ENCODE measurements around the gene OXSM.

OXSM gene

DNA sequence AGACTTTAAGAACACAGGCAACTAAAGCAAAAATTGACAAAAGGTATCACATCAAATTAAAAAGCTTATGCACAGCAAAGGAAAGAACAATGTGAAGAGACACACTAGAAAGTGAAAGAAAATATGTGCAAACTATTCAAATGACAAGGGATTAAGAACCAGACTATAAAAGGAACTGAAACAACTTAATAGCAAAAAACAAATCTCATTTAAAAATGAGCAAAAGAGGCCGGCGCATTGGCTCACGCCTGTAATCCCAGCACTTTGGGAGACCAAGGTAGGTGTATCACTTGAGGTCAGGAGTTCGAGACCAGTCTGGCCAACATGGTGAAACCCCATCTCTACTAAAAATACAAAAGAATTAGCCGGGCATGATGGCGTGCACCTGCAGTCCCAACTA lies 21.0 kb upstream of the OXSM start:
- no peak overlapping the region for H3K27ac ChIP-seq
- no peak for TF ChIP-seq ZFX (IDR thresholded peaks at IDR 0.05; ENCODE audit: borderline replicate concordance)
- TF ChIP-seq, protein P1, sequence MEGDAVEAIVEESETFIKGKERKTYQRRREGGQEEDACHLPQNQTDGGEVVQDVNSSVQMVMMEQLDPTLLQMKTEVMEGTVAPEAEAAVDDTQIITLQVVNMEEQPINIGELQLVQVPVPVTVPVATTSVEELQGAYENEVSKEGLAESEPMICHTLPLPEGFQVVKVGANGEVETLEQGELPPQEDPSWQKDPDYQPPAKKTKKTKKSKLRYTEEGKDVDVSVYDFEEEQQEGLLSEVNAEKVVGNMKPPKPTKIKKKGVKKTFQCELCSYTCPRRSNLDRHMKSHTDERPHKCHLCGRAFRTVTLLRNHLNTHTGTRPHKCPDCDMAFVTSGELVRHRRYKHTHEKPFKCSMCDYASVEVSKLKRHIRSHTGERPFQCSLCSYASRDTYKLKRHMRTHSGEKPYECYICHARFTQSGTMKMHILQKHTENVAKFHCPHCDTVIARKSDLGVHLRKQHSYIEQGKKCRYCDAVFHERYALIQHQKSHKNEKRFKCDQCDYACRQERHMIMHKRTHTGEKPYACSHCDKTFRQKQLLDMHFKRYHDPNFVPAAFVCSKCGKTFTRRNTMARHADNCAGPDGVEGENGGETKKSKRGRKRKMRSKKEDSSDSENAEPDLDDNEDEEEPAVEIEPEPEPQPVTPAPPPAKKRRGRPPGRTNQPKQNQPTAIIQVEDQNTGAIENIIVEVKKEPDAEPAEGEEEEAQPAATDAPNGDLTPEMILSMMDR (IDR thresholded peaks at IDR 0.05) = no peak

DNA sequence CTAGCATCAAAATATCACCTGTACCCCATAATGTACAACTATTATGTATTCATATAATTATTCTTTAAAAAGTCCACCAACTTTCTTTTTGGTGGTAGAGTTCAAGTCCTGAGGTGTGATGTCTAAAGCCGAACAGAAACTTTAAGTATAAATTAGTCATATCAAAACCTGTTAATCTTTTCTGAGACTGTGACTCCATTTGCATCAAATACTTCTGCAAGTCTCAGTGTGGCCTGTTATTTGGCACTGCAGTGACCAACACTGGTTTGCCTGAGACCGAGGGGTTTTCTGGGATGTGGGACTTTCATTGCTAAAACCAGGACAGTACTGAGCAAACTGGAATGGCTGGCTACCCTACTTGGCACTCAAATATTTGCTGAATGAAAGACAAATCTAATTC lies 14.0 kb upstream of the OXSM start:
- TF ChIP-seq, protein P1 (IDR thresholded peaks at IDR 0.05) = no peak
- TF ChIP-seq ZFX (IDR thresholded peaks at IDR 0.05; ENCODE audit: borderline replicate concordance) = no peak
- H3K27ac ChIP-seq = no peak overlapping the region

DNA sequence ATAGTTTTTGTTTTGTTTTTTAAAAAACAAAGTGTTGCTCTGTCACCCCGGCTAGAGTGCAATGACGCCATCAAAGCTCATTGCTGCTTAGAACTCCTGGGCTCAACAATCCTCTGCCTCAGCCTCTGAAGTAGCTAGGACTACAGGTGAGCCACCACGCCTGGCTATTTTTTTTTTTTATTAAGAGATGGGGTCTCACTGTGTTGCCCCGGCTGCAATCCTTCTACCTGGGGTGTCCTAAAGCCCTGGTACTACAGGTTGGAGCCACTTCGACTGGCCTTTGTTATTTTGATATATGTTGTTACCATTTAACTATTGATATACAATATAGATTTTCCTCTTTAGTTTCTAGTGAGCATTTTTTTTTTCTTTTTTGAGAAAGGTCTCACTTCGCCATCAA lies 9.3 kb upstream of the OXSM start:
- no peak for TF ChIP-seq ZFX (IDR thresholded peaks at IDR 0.05; ENCODE audit: borderline replicate concordance)
- TF ChIP-seq, protein P1 (IDR thresholded peaks at IDR 0.05) = no peak
- H3K27ac ChIP-seq = no peak overlapping the region

DNA sequence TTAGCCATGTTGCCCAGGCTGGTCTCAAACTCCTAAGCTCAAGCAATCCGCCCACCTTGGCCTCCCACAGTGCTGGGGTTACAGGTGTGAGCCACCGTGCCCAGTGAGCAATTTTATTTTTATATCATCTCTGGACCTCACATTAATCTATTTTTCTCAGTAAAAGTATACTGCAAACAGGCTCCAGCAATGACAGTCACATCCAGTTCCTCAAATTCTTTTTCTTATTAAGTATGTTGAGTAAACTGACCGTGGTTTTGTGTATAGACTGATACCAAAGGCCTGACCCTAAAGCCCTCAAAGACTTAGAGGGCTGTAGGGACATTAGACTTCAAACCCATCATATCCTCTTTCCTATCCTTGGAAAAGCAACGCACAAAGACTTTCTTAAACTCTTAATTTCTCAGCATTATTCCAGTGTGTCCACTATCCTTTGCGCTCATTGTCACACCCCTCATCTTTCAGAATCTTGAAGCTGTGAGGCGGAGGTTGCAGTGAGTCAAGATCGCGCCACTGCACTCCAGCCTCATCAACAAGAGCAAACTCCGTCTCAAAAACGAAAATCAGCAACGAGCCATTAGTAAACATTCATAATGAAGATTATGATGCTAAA lies 8.6 kb upstream of the OXSM start:
- no peak overlapping the region for H3K27ac ChIP-seq
- TF ChIP-seq, protein P1 (IDR thresholded peaks at IDR 0.05) = no peak
- TF ChIP-seq ZFX (IDR thresholded peaks at IDR 0.05; ENCODE audit: borderline replicate concordance) = no peak

DNA sequence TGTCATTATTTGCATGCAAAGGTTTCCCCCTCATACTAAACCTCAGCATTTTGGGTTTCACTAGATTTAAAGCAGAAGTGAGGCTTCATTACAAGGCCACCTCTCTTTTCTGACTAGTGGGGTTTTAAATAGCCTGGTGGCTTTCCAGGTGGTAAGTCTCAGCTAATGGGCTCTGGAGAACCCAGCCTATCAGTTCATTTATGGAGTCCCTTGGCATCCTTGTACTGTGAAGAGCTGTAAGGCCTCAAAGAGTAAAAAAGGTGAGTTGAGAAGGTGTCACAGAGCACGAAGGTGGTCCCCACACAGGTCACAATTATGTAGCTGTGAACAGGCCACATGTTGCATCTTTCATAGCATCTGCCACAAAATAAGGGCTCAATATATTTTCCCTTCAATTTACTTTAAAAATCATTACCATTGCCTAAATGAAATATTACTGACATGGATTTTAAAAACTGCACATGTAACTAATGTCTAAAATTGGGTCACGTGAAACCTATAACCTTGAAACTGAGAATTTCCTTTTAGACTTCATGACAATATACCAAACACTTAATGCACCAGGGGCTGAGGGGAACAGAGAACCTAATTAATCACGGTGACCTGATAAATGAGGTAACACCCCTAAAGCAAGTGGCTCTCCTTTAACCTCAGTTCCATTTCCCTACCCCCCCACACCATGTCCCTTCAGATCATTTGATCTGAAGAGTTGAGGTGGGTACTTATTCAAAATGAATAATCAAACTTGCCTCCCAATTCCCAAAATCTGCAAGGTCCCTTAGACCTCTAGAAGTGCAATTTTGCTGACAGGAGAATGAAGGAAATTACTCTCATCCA lies 7.9 kb upstream of the OXSM start:
- peak overlapping the region; percentile 74; the same call in 1 of the 2 replicates for H3K27ac ChIP-seq
- no peak for TF ChIP-seq ZFX (IDR thresholded peaks at IDR 0.05; ENCODE audit: borderline replicate concordance)
- TF ChIP-seq, protein P1 (IDR thresholded peaks at IDR 0.05) = no peak

DNA sequence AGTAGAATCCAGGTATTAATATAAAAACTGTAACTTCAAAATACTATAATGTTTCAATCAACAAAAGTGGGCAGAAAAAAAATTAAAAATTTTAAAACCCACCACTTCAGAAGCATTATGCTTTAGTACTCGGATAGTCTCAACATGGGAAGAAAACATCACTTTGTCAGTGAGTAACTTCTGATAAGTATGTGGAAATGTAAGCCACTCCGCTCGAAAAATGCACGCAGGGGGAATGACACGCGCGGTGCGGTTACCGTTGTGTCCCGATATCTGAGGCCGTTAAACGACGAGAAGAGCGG lies 7.3 kb upstream of the OXSM start:
- H3K27ac ChIP-seq = peak overlapping the region; percentile 74
- no peak for TF ChIP-seq ZFX (IDR thresholded peaks at IDR 0.05; ENCODE audit: borderline replicate concordance)
- TF ChIP-seq, protein P1 (IDR thresholded peaks at IDR 0.05) = no peak
